GM18499 (cell line): ENCODE data around the gene ZRANB1.
"Not testable (repeated sequence)": the region's sequence is repeated elsewhere in the genome, so short reads cannot be mapped to it uniquely, and the experiment has no call there.

ENCODE experiments used
- ATAC-seq: cut with Tn5 transposase; IDR thresholded peaks from one replicate; pipeline ENCODE4 v1.9.1; 2021; ENCODE audit warnings: moderate number of reproducible peaks; ENCODE audit not compliant: insufficient read depth, unreplicated experiment

The ZRANB1 gene

DNA sequence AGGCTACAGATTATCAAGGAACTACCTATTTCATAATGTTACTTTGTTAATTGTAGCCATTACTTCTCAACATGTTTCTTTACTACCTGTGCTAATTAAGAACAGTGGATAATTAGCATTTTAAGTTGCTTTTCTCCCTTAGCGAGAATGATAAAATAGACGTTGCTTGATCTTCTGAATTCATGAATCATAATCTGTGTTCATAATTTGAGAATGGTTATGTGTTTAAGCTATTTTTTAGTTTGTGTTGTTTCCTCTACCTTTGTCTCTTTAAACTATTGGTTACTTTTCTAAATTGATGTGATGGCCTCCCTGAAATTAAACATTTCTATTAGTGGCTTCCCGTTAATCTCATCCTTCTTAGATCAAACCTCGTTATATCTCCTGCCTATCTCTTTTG lies at the start of gene ZRANB1:
Gene ZRANB1, plus strand, starts transcription at position 301 of the 400 bp plus-strand sequence. CDS start 371 bp downstream, outside the sequence.
- ATAC-seq = no peak

DNA sequence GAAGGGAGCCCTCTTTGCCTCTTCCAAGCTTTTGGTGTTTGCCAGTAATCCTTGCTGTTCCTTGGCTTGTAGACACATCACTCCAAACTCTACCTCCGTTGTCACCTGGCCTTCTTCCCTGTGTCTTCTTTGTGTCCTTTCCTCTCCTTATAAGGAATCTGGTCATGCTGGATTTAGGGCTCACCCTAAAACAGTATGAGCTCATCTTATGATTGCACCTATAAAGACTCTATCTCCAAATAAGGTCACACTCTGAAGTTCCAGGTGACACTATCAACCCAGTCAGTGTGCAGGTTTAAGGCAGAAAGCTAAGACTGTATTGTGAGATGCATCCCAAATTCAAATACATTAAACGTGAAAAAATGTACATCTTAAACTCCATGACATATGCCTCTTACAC lies 49.0 kb upstream of the ZRANB1 start:
- ATAC-seq = no peak

DNA sequence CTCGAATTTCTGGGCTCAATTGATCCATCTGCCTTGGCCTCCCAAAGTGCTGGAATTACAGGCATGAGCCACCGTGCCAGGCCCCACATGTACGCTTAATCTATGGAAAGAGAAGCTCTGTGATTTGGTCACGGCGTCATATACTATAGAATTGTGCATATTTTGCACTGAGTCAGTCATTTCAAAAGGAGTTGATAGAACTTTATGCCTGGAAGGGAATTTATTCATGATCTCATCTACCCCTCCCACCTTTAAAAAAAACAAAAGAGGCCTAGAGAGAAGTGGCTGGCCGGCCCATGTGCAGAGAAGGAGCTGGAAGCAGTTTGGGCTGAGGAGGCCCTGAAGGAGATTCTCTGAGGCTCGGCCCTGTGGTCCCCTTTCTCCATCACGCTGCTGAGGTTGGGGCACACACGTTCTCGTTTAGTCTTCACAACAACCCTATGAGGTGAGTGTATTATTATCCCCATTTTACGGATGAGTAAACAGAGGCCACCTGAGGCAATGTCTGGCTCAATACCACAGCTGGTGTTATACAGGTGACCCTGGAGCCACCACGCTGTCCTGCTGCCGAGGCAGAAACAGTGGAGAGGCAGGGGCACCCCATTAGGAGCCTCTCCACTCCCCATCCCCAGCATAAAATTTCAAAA lies 47.2 kb upstream of the ZRANB1 start:
- no peak for ATAC-seq

DNA sequence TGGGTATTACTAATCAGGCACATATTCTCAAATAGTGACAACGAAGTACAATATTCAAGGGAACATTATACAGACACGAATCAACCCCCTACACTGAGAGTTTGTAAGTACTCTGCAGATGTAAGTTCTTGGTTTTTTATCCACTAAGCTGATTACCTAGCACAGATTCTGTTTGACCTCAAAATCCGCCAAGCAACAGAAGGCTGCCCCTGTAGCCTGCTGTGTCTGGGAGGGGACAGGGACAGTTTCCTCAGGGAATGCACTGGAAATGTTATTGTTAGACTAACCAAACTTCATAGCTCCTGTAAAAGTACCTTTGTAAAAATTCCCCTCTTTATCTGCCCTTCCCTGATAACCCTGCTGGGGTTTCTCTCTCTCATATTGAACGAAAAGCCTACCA lies 45.2 kb upstream of the ZRANB1 start:
- no peak for ATAC-seq

DNA sequence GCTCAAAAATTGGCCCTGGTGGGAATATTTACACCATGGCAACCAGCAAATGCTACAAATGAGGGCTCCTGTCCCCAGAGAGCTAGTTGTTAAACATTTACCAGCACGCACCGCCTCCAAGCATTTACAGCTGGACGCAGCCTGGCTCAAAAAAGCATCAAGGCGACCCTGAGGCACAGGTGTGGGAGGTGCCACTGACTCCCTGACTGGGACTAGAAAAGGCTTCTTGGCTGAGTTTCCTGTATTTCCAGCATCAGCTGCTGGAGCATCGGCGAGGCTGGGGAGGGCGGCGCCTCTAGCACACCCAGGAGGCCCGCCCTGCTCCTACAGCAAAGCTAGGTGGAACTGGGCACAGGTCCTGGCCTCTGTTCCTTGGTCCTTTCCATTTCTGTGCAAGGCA lies 43.5 kb upstream of the ZRANB1 start:
- ATAC-seq = no peak

DNA sequence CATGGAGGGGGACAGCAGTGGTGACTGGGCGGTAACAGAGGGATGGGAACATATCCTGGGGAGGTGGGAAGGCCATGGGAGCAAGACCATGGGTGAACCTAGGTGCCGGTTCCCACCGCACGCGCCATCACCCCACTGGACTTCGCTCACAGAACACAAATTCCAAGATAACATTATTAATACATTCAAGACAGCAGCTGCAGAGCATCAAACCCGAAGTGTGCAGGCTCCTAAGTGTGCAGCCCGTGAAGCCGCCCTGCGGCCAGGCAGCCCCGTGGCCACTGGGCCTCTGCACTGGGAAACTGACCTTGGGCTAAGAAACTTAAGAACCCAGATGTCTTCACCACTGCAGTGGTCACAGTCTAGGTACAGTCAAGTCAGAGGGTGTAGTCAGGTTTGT lies 42.8 kb upstream of the ZRANB1 start:
- ATAC-seq = no peak

DNA sequence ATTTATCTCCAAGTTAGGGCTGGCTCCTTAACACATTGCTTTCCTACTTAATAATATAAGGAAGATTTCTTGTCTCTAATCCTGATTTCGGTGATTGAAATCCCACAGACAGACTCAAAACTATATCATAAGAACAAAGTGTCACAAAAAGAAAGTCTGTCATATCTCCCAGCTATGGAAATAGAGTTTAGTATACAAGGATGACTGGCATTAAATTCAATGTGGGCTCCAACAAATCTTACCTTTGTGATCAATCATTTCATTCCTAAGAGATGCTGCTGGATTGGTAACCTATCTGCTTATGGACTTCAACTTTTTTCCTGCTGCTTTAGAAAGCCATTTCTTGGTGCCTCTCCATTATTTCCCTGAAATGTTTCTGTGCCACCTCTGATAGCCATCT lies 39.5 kb upstream of the ZRANB1 start:
- ATAC-seq = no peak

DNA sequence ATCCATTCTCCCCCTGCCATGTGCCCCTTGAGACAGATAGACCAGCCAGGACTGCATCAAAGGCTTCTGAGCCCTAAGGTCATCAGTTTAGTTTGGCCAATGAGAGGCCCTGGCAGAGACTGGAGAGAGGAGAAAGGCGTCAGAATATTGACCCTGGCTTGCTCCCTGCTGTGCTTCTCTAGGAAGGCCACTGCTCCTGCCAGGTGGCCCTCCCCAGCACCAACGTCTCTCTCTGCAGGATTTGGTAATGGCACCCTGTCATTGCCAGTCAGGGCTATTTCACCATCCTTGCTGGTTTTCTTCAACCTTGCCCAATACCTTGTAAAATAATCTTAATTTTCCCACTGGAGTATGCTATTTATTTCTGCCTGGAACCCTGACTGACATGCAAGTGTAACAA lies 38.8 kb upstream of the ZRANB1 start:
- no peak for ATAC-seq

DNA sequence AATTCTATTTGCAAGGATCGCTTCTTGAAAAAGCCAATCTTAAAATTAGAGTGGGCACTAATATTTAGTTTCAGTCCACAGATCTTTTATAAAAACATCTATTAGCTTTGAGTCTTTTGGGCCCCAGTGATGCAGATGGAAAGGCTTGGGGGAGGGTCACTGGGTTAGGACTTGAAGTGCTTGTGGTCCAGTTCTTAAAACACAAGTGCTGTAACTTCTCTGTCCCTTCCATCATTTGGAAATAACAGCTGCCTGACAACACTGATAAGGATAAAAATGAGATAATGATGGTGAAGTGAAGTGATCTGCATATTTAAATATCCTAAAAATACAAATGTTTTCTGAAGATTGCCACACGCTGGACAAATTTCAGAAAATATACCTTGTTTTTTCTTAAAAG lies 37.1 kb upstream of the ZRANB1 start:
- ATAC-seq = no peak

DNA sequence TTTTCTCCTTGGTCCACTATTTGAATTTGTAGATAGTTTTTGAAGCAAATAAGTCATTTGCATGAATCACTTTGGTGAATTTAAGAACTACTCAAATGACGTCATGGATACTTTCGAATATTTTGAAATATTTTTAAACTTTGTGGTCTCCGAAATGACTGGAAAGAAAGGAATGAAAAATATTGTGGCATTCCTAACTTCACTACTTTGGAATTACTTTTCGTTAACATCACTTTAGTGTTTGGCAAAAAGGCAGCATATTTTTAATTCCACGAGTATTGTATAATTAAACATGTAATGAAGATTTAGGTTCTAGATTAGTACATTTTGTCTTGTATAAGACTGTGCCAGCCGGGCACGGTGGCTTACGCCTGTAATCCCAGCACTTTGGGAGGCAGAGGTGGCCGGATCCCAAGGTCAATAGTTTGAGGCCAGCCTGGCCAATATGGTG lies 35.3 kb upstream of the ZRANB1 start:
- no peak for ATAC-seq

DNA sequence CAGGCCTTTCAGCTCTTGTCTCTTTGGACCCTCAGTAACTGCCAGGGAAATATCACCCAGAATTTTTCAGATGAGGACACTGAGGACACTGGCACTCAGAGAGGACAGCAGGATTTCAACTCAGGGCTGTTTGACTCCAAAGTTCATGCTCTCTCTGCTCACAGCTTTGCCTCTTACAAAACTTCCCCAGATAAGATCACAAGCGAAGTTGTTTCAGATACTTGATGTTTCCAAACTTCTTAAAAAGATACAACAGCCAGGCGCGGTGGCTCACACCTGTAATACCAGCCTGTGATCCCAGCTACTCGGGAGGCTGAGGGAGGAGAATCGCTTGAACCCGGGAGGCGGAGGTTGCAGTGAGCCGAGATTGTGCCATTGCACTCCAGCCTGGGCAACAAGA lies 32.4 kb upstream of the ZRANB1 start:
- ATAC-seq = no peak

DNA sequence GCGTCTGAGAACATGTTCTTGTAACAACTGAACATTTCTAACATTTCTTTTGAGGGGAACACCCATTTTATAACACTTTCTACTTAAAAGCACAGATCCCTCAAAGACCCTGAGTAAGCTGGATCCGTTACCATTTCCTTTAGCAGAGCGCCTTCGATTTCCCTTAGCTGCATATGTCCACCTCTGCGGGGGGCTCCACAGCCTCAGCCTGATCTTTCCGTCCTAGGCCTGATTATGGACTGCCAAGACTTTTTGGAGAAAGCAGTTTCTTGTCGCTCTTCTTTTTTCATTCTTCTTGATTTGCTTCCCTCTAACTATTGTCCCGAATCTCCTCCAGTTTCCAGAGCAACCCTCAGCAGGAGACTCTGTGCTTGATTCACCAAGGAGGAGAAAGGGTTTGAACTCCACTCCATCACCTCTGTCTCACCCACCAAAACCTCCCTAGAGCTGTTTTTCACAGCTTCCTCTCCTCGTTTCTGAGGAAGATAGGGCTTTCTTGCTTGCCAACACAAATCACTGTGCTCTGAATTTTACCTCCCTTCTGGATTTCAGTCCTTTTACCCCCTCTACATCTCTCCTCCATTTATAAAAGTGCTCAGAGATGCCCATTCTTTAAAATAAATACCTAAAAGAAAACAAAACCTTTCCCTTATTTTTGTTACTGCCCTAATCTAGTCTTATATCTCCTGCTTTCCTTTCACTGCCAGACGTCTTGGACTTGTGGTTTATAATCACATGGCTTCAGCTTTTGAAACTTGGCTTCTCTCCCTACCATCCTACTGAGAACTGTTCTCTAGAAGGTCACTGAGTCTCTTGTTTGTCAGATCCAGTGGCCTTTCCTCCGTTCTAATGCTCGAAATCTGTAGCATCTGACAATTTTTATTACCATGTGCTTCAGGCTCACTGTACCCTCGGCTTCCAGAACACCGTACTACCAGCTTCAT lies 30.5 kb upstream of the ZRANB1 start:
- ATAC-seq = no peak

DNA sequence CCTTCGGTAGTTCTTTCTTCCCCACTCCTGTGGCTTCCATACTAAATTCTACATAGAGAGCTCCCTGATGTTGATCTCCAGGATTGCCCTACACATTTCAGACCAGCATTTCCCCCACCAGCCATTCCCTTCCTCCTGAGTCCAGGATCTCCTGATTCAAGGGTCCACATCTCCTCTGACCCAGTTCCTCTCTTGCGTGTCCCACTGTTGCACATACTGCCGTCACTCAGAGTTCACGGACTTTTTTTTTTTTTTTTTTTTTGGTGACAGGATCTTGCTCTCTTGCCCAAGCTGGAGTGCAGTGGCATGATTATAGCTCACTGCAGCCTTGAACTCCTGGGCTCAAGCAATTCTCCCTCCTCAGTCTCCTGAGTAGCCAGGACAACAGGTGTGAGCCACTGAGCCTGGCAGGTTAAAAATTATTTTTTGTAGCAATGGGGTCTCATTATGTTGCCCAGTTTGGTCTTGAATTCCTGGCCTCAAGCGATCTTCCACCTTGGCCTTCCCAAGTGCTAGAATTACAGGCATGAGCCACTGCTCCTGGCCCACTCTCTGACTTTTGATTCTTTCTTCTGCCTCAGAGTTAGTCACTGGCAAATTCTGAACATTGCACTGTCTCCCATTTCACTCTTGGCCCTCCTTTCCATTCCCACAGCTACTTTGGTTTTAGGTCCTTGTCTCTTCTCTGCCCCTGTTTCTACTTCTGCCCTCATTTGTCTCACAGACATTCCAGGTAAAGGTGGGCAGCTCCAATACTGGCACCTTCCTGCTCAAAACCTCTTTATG lies 29.6 kb upstream of the ZRANB1 start:
- ATAC-seq = no peak

DNA sequence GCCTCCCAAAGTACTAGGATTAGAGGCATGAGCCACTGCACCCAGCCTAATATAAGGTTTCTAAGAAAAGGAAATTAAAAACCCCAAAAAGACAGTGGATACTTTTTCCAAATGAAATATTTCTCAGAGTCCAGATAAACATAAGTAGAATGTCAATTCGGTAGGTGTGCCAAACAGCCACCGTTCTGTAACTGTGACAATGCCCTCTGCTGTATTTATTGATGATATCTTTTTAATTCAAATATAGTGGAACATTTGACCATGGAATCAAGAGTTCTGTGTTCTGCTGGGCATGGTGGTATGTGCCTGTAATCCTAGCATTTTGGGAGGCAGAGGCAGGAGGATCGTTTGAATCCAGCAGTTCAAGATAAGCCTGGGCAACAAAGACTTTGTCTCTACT lies 28.8 kb upstream of the ZRANB1 start:
- no peak for ATAC-seq

DNA sequence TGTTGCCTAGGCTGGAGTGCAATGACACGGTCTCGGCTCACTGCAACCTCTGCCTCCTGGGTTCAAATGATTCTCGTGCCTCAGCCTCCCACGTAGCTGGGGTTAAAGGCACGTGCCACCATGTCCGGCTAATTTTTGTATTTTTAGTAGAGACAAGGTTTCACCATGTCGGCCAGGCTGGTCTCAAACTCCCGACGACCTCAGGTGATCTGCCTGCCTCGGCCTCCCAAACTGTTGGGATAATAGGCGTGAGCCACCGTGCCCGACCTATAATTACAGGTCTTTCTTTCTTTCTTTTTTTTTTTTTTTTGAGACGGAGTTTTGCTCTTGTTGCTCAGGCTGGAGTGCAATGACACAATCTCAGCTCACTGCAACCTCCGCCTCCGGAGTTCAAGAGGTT lies 27.5 kb upstream of the ZRANB1 start:
- not testable (repeated sequence) for ATAC-seq

DNA sequence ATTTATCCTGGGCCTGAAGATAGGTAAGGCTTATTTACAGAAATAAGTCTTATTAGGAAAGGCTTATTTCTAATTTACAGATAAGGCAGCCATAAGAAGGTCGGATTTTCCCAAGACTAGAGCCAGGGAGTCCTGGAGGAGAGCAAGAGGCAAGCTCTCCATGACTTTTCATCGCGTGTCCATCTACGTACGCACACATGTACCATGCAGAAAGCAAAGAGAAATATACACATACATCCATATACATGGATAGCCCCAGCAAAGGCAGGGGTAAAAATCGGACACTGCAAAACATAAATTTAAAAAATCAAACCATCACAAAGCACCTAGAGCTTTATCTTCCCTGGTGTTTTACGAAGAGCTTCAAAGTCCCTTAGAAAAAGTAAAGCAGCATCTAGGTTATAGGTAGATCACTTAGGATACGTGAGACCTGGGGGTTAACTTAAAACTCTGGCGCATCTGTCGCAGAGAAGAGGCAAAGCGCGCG lies 25.8 kb upstream of the ZRANB1 start:
- ATAC-seq = peak; percentile 3

DNA sequence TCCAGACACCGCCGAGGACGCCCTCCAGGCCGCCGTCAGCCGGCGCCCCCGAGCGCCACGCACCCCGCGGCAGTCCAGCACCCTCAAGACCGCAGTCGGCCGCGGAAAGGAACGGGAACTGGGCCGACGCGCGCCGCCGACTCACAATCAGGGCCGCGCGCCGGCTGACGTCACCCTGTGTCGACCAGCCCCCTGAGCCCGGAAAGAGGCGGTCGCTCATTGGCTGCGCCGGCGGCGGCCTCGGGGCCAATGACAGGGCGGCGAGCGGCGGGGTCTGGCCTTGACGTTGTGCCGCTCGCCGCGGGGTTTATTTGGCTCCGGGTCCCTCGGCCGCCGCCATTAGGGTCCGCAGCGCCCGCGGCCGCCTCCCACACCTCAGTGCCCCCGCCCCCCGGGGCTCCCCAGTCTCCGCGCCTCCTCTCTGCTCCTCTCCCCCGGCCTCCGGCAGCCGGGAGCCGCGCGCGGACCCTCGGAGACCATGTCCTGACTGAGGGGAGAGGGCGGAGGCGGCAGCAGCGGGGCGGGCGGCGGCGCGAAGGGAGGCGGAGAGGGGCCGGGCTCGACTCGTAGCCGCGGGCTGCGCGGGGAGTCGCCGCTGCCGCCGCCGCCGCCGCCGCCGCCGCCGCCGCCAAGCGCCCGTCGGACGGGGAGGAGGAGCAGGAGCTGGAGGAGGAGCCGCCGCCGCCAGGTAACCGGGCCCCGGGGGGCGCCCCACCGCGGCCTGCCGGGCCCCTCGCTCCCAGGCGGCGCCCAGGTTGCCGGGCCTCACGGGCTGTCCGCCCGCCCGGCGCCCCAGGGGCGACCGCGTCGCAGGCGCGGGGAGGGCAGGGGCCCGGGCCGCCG lies 25.1 kb upstream of the ZRANB1 start:
- peak; percentile 49 for ATAC-seq

DNA sequence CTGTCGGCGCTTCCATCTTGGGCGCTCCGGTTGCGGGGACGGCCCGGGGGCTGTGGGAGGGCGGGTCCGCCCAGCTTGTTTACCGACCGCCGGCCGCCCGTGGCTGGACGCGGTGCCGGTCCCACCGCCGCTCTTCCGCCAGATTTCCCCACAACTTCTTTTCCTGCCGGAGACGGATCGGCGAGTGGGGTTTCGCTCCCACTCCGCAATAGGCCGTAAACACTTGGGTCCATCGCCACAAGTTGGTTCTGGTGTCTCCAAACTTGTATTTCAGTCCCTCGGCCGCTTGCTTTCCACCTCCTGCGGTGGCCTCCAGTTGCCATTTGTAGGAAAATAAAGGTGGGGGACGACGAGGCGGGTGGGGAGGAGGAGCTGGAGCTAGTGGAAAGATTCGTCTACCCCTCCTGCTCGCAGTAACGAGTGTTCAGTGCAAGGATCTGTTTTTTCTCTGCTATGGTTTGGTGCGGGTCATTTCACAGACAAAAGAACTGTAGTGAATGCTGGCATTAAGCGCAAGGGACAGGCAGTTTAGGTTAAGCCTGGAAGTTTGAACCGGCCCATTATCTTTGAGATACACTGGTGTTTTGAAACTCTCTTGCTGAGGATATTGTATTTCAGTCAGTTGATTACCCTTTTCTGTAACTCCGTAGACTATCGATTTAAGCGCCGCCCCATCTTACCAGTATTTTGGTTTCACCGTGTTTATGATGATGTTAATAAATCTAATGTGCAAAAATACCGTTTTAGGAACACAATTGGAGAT lies 24.3 kb upstream of the ZRANB1 start:
- ATAC-seq = peak; percentile 2

DNA sequence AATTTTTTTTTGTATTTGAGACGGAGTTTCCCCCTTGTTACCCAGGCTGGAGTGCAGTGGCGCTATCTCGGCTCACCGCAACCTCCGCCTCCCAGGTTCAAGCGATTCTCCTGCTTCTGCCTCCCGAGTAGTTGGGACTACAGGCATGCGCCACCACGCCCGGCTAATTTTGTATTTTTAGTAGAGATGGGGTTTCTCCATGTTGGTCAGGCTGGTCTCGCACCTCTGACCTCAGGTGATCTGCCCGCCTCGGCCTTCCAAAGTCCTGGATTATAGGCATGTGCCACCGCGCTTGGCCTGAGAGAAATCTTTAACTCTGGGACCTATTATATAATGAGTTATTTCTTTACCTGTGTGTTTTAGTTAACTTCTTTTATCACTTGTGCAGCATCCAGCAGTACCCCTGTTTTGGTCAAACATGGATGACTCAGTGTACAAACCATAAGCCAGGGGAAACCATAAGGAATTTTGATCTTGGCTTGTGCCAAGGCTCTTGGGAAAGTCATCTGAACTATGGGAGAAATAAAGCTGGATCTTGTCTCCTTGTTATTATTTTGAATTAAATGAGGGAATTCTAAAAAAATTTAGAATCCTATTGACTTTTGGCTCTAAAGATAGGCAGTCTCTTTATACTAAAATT lies 23.6 kb upstream of the ZRANB1 start:
- ATAC-seq = no peak
